ENCODE data around the gene KHSRP.
A peak's percentile ranks its signal among the peaks of the same experiment; 100 is the strongest.

KHSRP gene, protein sequence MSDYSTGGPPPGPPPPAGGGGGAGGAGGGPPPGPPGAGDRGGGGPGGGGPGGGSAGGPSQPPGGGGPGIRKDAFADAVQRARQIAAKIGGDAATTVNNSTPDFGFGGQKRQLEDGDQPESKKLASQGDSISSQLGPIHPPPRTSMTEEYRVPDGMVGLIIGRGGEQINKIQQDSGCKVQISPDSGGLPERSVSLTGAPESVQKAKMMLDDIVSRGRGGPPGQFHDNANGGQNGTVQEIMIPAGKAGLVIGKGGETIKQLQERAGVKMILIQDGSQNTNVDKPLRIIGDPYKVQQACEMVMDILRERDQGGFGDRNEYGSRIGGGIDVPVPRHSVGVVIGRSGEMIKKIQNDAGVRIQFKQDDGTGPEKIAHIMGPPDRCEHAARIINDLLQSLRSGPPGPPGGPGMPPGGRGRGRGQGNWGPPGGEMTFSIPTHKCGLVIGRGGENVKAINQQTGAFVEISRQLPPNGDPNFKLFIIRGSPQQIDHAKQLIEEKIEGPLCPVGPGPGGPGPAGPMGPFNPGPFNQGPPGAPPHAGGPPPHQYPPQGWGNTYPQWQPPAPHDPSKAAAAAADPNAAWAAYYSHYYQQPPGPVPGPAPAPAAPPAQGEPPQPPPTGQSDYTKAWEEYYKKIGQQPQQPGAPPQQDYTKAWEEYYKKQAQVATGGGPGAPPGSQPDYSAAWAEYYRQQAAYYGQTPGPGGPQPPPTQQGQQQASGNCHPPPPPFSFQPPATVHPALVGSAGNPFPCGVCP

DNA sequence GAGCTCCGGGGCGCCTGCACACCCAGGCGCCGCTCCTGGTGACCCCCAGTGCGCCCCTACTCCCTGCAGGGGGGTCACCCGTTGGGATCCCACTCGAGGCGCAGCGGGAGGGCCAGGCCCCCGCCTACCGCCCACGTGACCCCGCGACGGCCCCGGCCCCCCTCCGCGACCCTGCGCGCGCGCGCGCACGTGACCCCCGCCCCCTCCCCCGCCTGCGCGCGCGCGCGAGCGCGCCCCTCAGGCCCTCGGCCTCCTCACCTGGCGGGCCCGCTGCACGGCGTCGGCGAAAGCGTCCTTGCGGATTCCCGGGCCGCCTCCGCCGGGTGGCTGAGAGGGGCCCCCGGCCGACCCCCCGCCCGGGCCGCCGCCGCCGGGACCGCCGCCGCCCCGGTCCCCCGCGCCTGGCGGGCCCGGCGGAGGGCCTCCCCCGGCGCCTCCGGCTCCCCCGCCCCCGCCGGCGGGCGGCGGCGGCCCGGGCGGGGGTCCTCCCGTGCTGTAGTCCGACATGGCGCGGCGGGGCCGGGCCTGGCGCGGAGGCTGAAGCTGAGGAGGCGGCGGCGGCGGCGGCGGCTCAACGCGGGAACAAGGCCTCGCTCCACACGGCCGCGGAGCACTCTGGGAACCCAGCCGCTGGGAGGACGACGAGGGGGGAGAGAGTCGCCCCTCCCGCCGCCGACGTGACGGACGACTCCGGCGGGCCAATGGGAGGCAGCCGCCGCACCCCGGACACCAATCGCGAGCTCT is at the start of gene KHSRP:
Gene KHSRP (minus strand): TSS at position 617 of the 744 bp plus-strand sequence. CDS start 110 bp downstream, at position 507.
- peak; percentile 25 for DNase-seq (ENCODE audit: low read depth)

GRCh38 chr19:6473647-6474046 is 49.0 kb upstream of the KHSRP start:
- no peak for DNase-seq (ENCODE audit: low read depth)

GRCh38 chr19:6472713-6473112 is 48.1 kb upstream of the KHSRP start:
- no peak for DNase-seq (ENCODE audit: low read depth)

GRCh38 chr19:6471076-6471475 is 46.5 kb upstream of the KHSRP start:
- DNase-seq (ENCODE audit: low read depth), result no peak

DNA sequence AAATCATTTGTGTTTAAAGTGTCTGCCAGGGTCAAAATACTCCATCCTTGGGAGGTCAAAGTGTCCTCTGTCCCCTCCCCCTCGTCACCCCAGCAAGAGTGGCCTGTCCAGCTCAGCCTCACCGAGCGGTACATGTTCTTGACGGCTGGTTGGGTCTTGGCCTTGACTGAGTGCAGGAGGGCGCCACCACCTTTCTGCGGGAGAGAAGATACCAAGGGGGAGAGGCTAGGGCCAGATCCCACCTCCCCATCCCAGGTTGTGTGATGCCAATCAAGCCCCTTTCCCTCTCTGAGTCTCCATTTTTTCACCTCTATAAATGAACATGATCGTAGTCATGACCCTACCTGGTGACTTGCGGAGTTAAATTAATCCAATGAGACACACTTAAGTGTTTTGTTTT is 45.6 kb upstream of the KHSRP start:
- no peak for DNase-seq (ENCODE audit: low read depth)

DNA sequence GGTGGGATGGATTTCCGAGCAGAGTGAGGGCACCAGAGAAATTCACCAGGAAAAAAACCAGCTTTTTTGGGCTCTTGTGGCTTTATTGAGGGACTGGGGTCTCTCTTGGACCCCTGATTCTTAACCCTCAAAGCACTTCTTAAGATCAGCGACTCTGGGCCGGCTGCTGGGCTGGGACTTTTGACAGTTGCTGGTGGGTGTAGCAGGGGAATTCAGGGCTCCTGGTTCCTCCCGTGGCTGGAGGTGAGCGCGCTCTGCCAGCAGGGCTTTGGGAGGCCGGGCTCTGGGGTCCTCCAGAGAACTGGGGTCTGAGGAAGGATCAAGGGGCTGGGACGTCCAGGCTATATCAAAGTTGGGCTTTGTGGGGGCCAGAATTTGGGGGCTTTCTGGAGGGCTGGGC is 42.8 kb upstream of the KHSRP start:
- no peak for DNase-seq (ENCODE audit: low read depth)

DNA sequence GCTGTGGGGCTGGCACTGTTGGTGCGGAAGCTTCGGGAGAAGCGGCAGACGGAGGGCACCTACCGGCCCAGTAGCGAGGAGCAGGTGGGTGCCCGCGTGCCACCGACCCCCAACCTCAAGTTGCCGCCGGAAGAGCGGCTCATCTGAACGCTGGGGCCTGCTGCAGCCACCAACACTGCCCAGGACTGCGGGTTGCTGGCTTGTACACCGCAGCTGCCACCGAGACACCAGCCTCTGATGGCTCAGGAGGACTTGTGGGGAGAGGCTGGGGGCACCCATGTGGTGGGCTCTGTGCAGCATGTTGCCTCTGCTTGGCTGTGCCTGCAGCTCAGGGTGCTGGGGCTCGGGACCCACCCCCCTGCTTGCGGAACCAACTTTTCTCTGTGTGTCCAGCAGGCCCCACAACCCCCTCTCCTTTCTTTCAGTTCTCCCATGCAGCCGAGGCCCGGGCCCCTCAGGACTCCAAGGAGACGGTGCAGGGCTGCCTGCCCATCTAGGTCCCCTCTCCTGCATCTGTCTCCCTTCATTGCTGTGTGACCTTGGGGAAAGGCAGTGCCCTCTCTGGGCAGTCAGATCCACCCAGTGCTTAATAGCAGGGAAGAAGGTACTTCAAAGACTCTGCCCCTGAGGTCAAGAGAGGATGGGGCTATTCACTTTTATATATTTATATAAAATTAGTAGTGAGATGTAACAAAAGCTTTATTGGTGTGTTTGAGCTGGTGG is 42.1 kb upstream of the KHSRP start:
- DNase-seq (ENCODE audit: low read depth), result no peak

GRCh38 chr19:6465663-6466062 is 41.1 kb upstream of the KHSRP start:
- DNase-seq (ENCODE audit: low read depth), result no peak

DNA sequence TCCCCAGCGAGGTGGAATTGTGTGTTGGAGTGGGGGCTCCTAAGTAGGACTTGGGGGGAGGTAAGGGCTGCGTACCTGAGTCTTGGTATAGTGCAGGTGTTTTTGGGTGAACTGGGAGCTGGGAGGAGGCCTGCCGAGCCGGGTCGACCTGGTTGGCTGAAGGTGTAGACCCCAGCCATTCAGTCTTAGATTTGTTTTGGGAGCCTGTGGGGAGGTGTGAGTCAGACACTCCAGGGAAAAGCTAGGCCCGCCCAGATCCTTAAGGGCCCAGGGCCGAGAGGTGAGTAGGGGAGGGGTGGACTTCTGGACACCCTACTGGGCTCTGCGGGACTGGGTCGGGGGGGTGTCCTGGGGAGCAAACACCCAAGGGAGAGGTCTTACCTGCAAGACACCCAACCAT is 40.4 kb upstream of the KHSRP start:
- DNase-seq (ENCODE audit: low read depth), result no peak

GRCh38 chr19:6464070-6464873 is 39.7 kb upstream of the KHSRP start, which contains the start of gene CRB3:
Gene CRB3 (plus strand): TSS chr19:6464271. CDS start chr19:6464702, 431 bp downstream.
- peak; percentile 27 for DNase-seq (ENCODE audit: low read depth)

DNA sequence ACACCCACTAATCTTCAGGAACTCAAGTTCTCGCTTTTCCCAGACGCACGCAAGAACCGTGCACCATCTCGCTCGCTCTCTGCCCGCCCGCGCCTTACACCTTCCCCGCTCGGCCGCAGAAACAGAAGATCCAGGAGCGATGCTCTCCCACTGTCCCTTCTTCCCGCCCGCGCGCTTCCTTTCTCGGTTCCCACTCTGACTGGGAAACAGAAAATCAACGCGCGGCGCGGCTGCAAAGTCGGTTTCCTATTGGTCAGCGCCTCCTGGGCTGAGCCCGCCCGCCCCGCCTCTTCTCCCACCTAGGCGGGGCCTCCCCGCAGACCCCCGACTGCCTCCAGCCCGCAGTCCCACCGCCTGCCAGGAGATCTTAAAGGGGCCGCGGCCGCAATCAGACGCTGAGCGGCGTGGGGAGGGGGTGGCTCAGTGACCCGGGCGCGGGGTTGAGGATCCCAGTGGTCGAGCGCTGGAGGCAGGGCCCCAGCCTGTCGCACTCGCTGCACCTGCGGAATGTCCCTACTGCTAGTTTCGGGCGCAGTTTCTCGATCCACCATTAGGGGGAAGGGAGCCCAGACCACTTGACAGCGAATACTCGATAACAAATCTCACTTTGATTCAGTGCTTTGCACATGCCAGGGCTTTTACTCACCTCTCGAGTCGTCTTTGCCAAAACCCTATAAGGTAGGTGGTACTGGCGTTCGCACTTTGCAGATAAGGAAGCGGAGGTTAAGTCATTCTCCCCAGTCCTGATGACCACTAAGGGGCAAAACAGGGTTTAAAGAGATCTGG is 35.7 kb upstream of the KHSRP start:
- peak; percentile 93 for DNase-seq (ENCODE audit: low read depth)

DNA sequence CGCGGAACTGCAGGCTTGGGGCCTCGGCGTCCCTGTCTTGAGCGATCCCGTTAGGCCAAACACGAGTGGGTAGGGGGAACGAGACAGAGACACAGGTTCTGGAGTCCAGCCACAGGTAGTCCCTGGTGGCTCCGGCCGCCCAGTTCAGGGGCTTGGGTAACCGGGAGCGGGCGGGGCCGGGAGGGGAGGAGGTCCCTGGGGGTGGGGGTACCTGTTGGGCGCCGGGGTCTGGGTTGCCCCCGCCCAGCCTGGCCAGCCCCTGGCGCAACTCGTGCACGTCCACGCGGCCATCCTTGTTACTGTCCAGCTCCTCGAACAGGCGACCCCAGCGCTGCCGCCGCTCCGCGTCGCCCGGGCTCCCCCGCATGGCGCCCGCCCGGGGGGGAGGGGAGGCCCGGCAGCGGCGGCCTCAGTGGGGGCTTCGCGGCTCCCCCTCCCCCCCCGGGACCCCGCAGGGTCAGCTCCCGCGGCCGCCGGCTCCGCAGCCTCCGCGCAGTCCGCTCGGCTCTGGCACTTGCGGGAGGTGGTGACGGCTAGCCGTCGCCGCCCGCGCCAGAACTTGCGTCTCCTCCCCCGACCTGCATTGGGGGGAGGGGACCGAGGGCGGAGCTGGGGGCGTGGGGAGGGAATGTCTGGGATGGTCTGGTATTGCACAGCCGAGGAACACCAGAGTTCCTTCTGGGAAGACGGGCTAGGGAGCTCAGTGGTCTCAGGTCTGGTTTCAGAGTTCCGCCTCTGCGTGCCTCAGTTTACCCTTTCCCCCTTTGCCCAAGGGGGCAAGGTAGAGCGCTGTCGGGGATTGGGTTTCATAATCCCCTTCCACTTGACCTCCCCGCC is 34.9 kb upstream of the KHSRP start, which contains the start of gene SLC25A23:
Gene SLC25A23 (minus strand): TSS at position 531 of the 837 bp plus-strand sequence. CDS start 164 bp downstream, at position 367.
- peak; percentile 42 for DNase-seq (ENCODE audit: low read depth)

DNA sequence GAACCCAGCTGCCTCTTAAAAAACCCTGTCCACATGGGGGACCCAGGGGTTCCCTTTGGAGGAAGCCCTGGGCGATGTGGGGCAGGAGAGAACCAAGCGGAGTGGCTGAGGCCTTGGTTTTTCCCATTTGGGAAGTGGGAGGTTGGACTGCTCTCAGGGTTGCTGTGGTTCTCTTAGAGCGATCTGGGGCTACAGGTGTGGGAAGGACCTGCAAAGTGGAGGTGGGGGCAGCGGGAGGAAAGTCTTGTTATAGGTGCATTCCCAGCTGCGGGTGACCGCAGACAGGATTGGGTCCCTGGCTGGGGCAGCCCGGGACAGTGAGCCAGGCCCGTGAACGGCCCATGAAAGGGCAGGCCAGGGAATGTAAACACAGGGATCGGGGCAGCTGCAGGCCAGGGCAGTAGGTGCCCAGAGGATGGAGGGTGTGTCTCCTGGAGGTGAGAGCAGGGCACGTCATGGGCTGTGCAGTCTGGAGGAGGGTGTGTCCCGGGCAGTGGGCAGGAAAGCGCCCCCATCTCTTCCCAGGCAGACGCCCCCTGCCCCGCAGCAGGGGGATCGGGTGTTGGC is 34.2 kb upstream of the KHSRP start:
- DNase-seq (ENCODE audit: low read depth), result no peak

DNA sequence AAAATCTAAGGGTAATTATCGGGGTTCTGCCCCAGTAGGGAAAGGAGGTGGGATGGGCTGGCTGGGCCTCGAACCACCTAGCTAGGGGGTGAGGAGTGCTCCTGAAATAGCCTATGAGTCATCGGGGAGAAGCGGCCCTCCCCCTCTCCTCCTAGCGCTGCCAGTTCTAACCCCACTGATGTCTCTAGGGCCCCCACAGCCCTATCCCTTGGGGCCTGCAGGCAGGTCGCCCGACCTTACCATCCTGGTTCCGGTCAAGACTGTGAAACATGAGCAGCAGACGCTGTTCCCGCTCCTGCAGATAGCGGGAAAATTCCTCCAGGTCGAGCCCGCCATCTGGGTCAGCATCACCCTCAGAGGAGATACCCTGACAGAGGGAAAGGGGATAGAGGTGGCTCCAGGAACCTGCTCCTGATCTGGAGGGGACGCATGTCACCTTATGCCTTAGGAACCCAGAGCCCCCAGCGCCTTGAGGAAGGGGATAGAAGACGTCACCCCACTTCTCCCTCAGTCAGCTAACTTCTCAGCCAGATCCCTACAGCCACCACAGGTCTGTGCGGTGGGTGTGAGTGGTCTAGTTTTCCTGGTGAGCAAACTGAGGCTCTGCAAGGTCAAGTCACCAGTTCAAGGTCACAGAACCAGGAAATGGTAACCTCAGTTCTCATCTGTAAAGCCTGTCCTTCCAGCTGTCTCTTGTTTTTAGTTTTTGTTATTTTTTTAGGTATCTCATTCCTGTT is 33.5 kb upstream of the KHSRP start:
- DNase-seq (ENCODE audit: low read depth), result no peak

DNA sequence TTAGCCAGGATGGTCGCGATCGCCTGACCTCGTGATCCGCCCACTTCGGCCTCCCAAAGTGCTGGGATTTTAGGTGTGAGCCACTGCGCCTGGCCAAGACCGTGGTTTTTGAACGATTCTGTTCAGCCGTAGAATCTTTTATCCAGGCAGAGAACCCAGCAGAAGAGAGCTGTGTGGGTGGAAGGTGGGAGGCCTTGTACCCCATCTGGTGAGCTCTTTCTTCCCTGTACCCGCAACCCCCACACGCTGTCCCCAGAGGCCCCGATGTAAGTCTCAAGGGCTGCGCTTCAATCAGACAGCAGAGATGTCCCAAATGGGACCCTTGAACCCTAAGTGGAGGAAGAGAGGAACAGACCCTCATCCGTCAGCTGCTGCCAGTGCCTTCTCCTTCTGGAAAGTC is 31.3 kb upstream of the KHSRP start:
- DNase-seq (ENCODE audit: low read depth), result no peak

- DNase-seq (ENCODE audit: low read depth), result no peak
Observed at GRCh38 chr19:6453951-6454565, 29.4 kb upstream of the KHSRP start.

DNA sequence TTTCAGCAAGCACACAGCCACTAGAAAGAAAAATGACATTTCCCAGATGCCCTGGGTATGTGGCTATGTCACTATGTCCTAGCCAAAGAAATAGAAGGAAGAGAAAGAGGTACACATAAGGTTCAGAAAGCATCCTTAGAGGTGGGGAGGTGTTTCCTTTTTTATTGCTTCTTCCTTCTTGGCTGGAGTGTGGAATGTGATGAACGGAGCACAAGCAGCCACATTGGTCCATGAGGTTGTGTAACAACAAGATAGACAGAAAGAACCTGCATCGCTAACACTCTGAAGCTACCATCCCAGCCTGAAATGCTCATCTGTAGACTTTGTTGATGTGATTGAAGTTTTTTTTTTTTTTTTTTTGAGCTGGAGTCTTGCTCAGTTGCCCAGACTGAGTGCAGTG is 28.3 kb upstream of the KHSRP start:
- no peak for DNase-seq (ENCODE audit: low read depth)

- no peak for DNase-seq (ENCODE audit: low read depth)
Observed at GRCh38 chr19:6452223-6452614, 27.6 kb upstream of the KHSRP start.
